Keratinocyte (primary cell): ENCODE results near the gene USP34.

ENCODE experiments used
- CTCF ChIP-seq, 3 experiments: IDR thresholded peaks in 1 of 3; conservative IDR thresholded peaks in 1 of 3; optimal IDR thresholded peaks in 1 of 3; 2 replicates in 2 of 3; 3 replicates in 1 of 3; pipeline versions ENCODE3 to v1.5.1; 2011; ENCODE audit warnings: low read length in 3 of 3, mild to moderate bottlenecking in 3 of 3, moderate library complexity in 2 of 3, control low read depth in 1 of 3, inconsistent platforms in 1 of 3; ENCODE audit not compliant: insufficient read depth in 2 of 3; ENCODE audit errors: extremely low read depth in 1 of 3
- EZH2 ChIP-seq: IDR thresholded peaks from one replicate; pipeline ENCODE4 v1.6.1; 2012; ENCODE audit warnings: inconsistent platforms, mild to moderate bottlenecking, low read length, moderate library complexity

- TF ChIP-seq CTCF (optimal IDR thresholded peaks at IDR 0.05 in 1 of 3, IDR thresholded peaks at IDR 0.05 in 1 of 3, conservative IDR thresholded peaks at IDR 0.05 in 1 of 3; ENCODE audit: extremely low read depth in 1 of 3, insufficient read depth in 2 of 3, low read length in 3 of 3) = no peak
- TF ChIP-seq EZH2 = no peak
These were observed 14.7 kb downstream of the USP34 start for GRCh38 chr2:61456070-61456745.
